MM.1S (cell line): ENCODE results near the gene ECEL1.

Experiments
- EZH2phosphoT487 ChIP-seq: fragments of 300-600 bp; sonication (generic); IDR thresholded peaks from 2 replicates; pipeline ENCODE4 v1.6.1; 2018; ENCODE audit warnings: antibody characterized with exemption, low read length
- TF ChIP-seq, protein P1 (sequence below): fragments of 300-600 bp; sonication (generic); IDR thresholded peaks from 2 replicates; pipeline ENCODE4 v1.5.1; 2016; ENCODE audit warnings: antibody characterized with exemption, low read length, mixed read lengths

DNA sequence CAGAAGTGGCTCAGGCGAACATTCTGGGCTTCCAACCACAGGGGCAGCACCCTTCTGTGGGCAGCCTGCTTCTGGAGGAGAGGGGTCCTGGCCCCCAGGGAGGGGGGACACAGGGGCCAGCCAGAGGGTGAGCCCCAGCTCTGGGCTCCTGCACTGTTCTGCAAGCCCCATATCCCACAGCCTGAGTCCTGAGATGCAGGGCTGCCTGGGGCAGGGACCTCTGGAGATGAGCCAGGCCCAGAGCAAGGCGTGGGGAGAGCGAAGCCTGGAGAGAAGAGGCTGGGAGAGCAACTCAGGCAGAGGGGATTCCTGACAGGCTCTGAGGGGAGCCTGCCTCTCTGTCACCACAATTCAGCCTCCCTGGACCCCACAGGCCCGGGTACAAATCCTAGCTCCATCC, 19.1 kb upstream of the ECEL1 start:
- TF ChIP-seq, protein P1, sequence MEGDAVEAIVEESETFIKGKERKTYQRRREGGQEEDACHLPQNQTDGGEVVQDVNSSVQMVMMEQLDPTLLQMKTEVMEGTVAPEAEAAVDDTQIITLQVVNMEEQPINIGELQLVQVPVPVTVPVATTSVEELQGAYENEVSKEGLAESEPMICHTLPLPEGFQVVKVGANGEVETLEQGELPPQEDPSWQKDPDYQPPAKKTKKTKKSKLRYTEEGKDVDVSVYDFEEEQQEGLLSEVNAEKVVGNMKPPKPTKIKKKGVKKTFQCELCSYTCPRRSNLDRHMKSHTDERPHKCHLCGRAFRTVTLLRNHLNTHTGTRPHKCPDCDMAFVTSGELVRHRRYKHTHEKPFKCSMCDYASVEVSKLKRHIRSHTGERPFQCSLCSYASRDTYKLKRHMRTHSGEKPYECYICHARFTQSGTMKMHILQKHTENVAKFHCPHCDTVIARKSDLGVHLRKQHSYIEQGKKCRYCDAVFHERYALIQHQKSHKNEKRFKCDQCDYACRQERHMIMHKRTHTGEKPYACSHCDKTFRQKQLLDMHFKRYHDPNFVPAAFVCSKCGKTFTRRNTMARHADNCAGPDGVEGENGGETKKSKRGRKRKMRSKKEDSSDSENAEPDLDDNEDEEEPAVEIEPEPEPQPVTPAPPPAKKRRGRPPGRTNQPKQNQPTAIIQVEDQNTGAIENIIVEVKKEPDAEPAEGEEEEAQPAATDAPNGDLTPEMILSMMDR, result no peak
- no peak for TF ChIP-seq EZH2phosphoT487
